Osteoblast (primary cell): Measurements from ENCODE around the gene AFMID. TPM values are rescaled to one million over a fixed set of nuclear protein-coding genes. Genes with fewer than 3 reads are reported as not detected.
A peak's percentile ranks its signal among the peaks of the same experiment; 100 is the strongest.
"Not testable (repeated sequence)": the region's sequence is repeated elsewhere in the genome, so short reads cannot be mapped to it uniquely, and the experiment has no call there.

Source experiments
- DNase-seq: peaks from one replicate; pipeline ENCODE4 v3.0.0; 2011; ENCODE audit warnings: low spot score, mixed read lengths; ENCODE audit not compliant: insufficient read length; ENCODE audit errors: missing footprints
- H2AFZ ChIP-seq: 2 replicates; pipeline ENCODE4 v1.6.0; 2011; ENCODE audit warnings: mild to moderate bottlenecking, low read length
- H3K27ac ChIP-seq: 2 replicates; pipeline ENCODE4 v1.5.1; 2011; ENCODE audit warnings: mild to moderate bottlenecking, low read depth, low read length, moderate library complexity
- H3K27me3 ChIP-seq: 2 replicates; pipeline ENCODE4 v1.6.0; 2012; ENCODE audit warnings: mild to moderate bottlenecking, control low read depth, inconsistent platforms, low read length, moderate library complexity; ENCODE audit not compliant: insufficient read depth
- H3K36me3 ChIP-seq: 2 replicates; pipeline ENCODE4 v1.5.1; 2011; ENCODE audit warnings: mild to moderate bottlenecking, low read length, control low read depth, moderate library complexity; ENCODE audit not compliant: insufficient read depth
- H3K4me1 ChIP-seq: 2 replicates; pipeline ENCODE4 v1.5.1; 2011; ENCODE audit warnings: mild to moderate bottlenecking, low read length, control low read depth, moderate library complexity; ENCODE audit not compliant: insufficient read depth
- H3K4me2 ChIP-seq: 2 replicates; pipeline ENCODE4 v1.6.0; 2011; ENCODE audit warnings: mild to moderate bottlenecking, low read length; ENCODE audit not compliant: insufficient read depth
- H3K4me3 ChIP-seq: fragments of 200-600 bp; sonication (generic); 3 replicates; pipeline ENCODE4 v1.5.1; 2012; ENCODE audit warnings: mild to moderate bottlenecking, low read length, inconsistent platforms; ENCODE audit not compliant: insufficient read depth
- H3K79me2 ChIP-seq: 2 replicates; pipeline ENCODE4 v1.6.0; 2012; ENCODE audit warnings: mild to moderate bottlenecking, low read length, control low read depth, inconsistent platforms; ENCODE audit not compliant: insufficient read depth
- H3K9me3 ChIP-seq: 2 replicates; pipeline ENCODE4 v1.5.1; 2011; ENCODE audit warnings: low read depth, low read length, control low read depth
- H4K20me1 ChIP-seq: 2 replicates; pipeline ENCODE4 v1.6.0; 2012; ENCODE audit warnings: mild to moderate bottlenecking, low read length, control low read depth; ENCODE audit not compliant: insufficient read depth
- total RNA-seq: library from RNA; depleted of rRNA; stranded (reverse); fragments of >200 nt; gene quantifications from 2 replicates; pipeline ENCODE4 v1.2.3, GENCODE V29; 2012
- TF ChIP-seq, protein P1 (sequence below): IDR thresholded peaks from 2 replicates; pipeline ENCODE4 v1.5.1; 2011; ENCODE audit warnings: mild to moderate bottlenecking, low read depth, low read length, moderate library complexity; ENCODE audit errors: extremely low read depth

AFMID gene
- total RNA-seq, 1 donor: 23.2 TPM

DNA sequence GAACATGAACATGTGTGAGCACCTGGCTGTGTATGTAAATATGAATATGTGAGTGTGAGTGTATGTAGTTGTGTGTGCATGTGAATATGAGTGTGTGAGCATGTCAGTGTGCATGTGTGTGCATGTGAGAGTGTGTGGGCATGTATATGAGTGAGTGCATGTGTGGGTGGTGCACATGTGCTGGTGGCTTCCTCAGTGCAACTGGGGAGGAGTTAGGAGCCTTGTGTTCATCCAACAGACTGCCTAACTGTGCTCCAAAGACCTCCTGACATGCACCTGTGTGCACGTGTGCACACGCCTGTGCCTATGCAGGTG lies 45.7 kb downstream of the AFMID start:
- peak; percentile 64 for DNase-seq
- Histone ChIP-seq H3K27ac (no peak overlapping the region), H3K36me3 (no peaks in the 10 kb centered on the region), H3K4me2 (no peak overlapping the region), H3K4me3 (no peak overlapping the region), H3K9me3 (no peaks in the 10 kb centered on the region), H4K20me1 (no peaks in the 10 kb centered on the region), H3K4me1 (no peaks in the 10 kb centered on the region), H3K27me3 (peaks cover 28% of the 10 kb centered on the region), H2AFZ (no peak overlapping the region), H3K79me2 (no peaks in the 10 kb centered on the region)
- TF ChIP-seq, protein P1, sequence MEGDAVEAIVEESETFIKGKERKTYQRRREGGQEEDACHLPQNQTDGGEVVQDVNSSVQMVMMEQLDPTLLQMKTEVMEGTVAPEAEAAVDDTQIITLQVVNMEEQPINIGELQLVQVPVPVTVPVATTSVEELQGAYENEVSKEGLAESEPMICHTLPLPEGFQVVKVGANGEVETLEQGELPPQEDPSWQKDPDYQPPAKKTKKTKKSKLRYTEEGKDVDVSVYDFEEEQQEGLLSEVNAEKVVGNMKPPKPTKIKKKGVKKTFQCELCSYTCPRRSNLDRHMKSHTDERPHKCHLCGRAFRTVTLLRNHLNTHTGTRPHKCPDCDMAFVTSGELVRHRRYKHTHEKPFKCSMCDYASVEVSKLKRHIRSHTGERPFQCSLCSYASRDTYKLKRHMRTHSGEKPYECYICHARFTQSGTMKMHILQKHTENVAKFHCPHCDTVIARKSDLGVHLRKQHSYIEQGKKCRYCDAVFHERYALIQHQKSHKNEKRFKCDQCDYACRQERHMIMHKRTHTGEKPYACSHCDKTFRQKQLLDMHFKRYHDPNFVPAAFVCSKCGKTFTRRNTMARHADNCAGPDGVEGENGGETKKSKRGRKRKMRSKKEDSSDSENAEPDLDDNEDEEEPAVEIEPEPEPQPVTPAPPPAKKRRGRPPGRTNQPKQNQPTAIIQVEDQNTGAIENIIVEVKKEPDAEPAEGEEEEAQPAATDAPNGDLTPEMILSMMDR: no peak

- H3K4me3 ChIP-seq: no peak overlapping the region
- no peaks in the 10 kb centered on the region for H3K79me2 ChIP-seq
- peak; percentile 79 for DNase-seq
- no peaks in the 10 kb centered on the region for H3K9me3 ChIP-seq
- H3K27ac ChIP-seq: no peak overlapping the region
- H4K20me1 ChIP-seq: no peaks in the 10 kb centered on the region
- H3K4me1 ChIP-seq: no peaks in the 10 kb centered on the region
- peaks cover 28% of the 10 kb centered on the region for H3K27me3 ChIP-seq
- no peak overlapping the region for H3K4me2 ChIP-seq
- no peak overlapping the region for H2AFZ ChIP-seq
- TF ChIP-seq, protein P1: no peak
- H3K36me3 ChIP-seq: no peaks in the 10 kb centered on the region
Measured at GRCh38 chr17:78233678-78234077, 46.5 kb downstream of the AFMID start.

- H3K4me2 ChIP-seq: no peak overlapping the region
- no peak overlapping the region for H3K4me3 ChIP-seq
- TF ChIP-seq, protein P1: no peak
- no peaks in the 10 kb centered on the region for H4K20me1 ChIP-seq
- H3K36me3 ChIP-seq: no peaks in the 10 kb centered on the region
- H3K79me2 ChIP-seq: no peaks in the 10 kb centered on the region
- H3K9me3 ChIP-seq: no peaks in the 10 kb centered on the region
- peaks cover 28% of the 10 kb centered on the region for H3K27me3 ChIP-seq
- no peak overlapping the region for H2AFZ ChIP-seq
- no peaks in the 10 kb centered on the region for H3K4me1 ChIP-seq
- DNase-seq: peak; percentile 69
- no peak overlapping the region for H3K27ac ChIP-seq
Measured at GRCh38 chr17:78234261-78234865, 47.2 kb downstream of the AFMID start.

DNA sequence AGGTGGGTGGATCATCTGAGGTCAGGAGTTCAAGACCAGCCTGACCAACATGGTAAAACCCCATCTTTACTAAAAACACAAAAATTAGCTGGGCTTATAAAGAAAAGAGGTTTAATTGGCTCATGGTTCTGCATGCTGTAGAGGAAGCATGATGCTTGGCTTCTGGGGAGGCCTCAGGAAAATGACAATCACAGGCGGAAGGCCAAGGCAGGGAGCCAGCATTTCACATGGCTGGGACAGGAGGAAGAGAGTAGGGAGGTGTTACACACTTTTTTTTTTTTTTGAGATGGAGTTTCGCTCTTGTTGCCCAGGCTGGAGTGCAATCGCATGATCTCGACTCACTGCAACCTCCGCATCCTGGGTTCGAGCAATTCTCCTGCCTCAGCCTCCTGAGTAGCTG lies 47.9 kb downstream of the AFMID start:
- not testable (repeated sequence) for DNase-seq, H3K79me2 ChIP-seq, H3K4me2 ChIP-seq, H3K4me3 ChIP-seq, H3K4me1 ChIP-seq, H2AFZ ChIP-seq, H3K9me3 ChIP-seq, H3K36me3 ChIP-seq, H4K20me1 ChIP-seq, H3K27ac ChIP-seq
- peaks cover 28% of the 10 kb centered on the region for H3K27me3 ChIP-seq
